HUES6 (cell line): ENCODE data around the gene SIL1.

Source experiments
- H3K27ac ChIP-seq: 2 replicates; pipeline ENCODE4 v1.7.0; 2013; ENCODE audit warnings: low read depth, mild to moderate bottlenecking, low read length, inconsistent platforms
- H3K27me3 ChIP-seq: 2 replicates; pipeline ENCODE4 v1.6.1; 2013; ENCODE audit warnings: low read length; ENCODE audit not compliant: control insufficient read depth, insufficient read depth
- H3K36me3 ChIP-seq: 2 replicates; pipeline ENCODE4 v1.6.1; 2013; ENCODE audit warnings: low read length; ENCODE audit not compliant: control insufficient read depth, insufficient read depth
- H3K4me1 ChIP-seq: 2 replicates; pipeline ENCODE4 v1.6.1; 2013; ENCODE audit warnings: low read length; ENCODE audit not compliant: control insufficient read depth, insufficient read depth
- H3K4me3 ChIP-seq: 2 replicates; pipeline ENCODE4 v1.5.1; 2013; ENCODE audit warnings: low read depth, low read length
- H3K9ac ChIP-seq: one replicate; pipeline ENCODE4 v1.6.1; 2013; ENCODE audit warnings: mild to moderate bottlenecking, low read length
- H3K9me3 ChIP-seq: 2 replicates; pipeline ENCODE4 v1.6.1; 2013; ENCODE audit warnings: low read depth, low read length; ENCODE audit not compliant: control insufficient read depth, insufficient read depth

Gene SIL1

DNA sequence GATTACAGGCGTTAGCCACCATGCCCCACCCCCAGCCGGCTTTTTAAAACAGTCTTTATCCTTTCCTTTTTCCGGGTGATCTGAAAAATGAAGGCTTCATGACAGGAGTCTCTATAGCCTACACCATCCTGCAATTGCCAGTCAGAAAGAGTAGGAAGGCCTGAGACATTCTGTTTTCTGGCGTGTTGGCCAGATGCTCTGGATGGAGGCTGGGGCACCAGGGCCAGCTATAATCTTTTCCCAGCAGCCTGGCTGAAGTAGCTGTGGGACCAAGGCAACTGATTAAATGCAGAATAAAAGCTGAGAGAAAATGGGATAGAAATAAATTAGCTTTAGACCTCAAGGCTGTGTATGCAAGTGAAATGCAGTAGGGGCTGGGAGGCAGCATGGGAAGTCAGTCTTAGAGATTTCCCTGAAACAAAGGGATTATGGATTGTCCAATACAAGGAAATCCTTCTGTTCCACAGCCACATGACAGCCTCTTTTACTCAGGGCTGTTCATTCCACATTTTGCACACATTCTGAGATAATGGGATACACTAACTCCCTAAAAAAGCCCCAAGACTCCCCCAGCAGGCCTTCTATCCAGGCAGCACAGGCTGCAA, 207.1 kb downstream of the SIL1 start:
- H3K27me3 ChIP-seq: no peaks in the 10 kb centered on the region
- peaks cover 2% of the 10 kb centered on the region; the same call in 1 of the 2 replicates for H3K9me3 ChIP-seq
- H3K9ac ChIP-seq: no peak overlapping the region
- no peak overlapping the region for H3K27ac ChIP-seq
- no peaks in the 10 kb centered on the region for H3K36me3 ChIP-seq
- no peaks in the 10 kb centered on the region for H3K4me1 ChIP-seq
- no peak overlapping the region for H3K4me3 ChIP-seq

GRCh38 chr5:138989720-138990119, 208.4 kb downstream of the SIL1 start:
- Histone ChIP-seq H3K4me3 (no peak overlapping the region), H3K27ac (no peak overlapping the region), H3K4me1 (no peaks in the 10 kb centered on the region), H3K27me3 (no peaks in the 10 kb centered on the region), H3K36me3 (no peaks in the 10 kb centered on the region), H3K9ac (no peak overlapping the region), H3K9me3 (no peaks in the 10 kb centered on the region)

- no peaks in the 10 kb centered on the region for H3K36me3 ChIP-seq
- H3K27ac ChIP-seq: no peak overlapping the region
- no peak overlapping the region for H3K9ac ChIP-seq
- no peaks in the 10 kb centered on the region for H3K4me1 ChIP-seq
- H3K9me3 ChIP-seq: no peaks in the 10 kb centered on the region
- no peaks in the 10 kb centered on the region for H3K27me3 ChIP-seq
- no peak overlapping the region for H3K4me3 ChIP-seq
Observed at GRCh38 chr5:138986186-138986800, 211.9 kb downstream of the SIL1 start.

DNA sequence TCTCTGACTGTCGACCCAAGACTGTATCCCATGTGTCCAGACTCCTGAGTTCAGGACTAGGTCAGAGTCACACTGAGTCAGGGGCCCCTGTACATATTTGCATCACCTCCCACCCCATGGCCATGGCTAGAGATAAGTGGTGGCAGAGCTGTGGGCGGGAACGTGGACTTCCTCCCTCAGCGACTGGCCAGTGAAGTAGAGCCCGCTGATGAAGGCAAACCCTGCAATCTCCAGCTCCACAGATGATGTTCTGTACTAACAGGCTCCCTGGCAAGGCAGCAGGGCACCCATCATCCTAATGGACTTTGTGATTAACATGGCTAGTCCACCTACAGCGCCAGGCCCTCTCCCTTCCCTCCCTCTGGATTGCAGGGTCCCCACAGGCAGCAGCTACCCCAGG, 212.5 kb downstream of the SIL1 start:
- no peaks in the 10 kb centered on the region for H3K4me1 ChIP-seq
- no peaks in the 10 kb centered on the region for H3K27me3 ChIP-seq
- H3K9me3 ChIP-seq: no peaks in the 10 kb centered on the region
- H3K4me3 ChIP-seq: no peak overlapping the region
- no peaks in the 10 kb centered on the region for H3K36me3 ChIP-seq
- no peak overlapping the region for H3K27ac ChIP-seq
- no peak overlapping the region for H3K9ac ChIP-seq

- no peaks in the 10 kb centered on the region for H3K4me1 ChIP-seq
- H3K9ac ChIP-seq: no peak overlapping the region
- H3K9me3 ChIP-seq: no peaks in the 10 kb centered on the region
- H3K27ac ChIP-seq: no peak overlapping the region
- H3K4me3 ChIP-seq: no peak overlapping the region
- no peaks in the 10 kb centered on the region for H3K36me3 ChIP-seq
- no peaks in the 10 kb centered on the region for H3K27me3 ChIP-seq
Observed at GRCh38 chr5:138985256-138985655, 212.9 kb downstream of the SIL1 start.

DNA sequence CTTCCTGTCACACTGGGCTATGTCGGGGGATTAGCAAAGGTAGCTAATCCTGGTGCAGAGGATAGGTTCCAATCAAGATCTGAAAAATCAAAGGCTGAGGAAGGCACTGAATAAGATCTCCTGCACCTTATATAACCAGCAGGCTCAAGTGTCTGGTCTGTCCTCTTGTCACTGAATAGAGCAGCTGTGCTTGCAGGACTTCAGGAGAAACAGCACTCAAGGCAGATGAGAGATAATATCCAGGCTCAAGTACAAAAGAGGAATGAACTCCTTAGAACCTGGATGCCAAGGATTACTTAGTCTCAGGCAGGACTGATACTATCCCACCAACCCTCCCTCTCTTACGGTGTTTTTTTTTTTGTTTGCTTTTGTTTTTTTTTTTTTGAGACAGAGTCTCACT, 214.2 kb downstream of the SIL1 start:
- Histone ChIP-seq H3K4me1 (no peaks in the 10 kb centered on the region), H3K27ac (no peak overlapping the region), H3K9me3 (no peaks in the 10 kb centered on the region), H3K9ac (no peak overlapping the region), H3K36me3 (no peaks in the 10 kb centered on the region), H3K4me3 (no peak overlapping the region), H3K27me3 (no peaks in the 10 kb centered on the region)

DNA sequence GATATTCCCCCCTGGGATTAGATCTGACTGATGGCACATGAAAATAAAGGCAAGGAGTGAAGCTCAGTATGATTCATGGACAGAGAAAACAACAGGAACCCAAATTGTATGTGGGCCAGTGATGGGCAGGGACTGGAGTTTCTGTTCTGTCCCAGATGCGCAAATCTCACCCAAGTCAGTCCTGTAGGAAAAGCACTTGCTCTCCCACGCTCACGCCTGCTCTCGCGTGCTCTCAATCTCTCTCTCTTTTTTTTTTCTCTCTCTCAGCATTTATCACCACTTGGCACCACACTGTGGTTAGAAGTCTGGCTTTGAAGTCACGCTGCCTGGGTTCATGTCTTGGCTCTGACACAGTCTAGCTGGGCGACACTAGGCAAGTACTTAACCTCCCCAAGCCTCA, 216.6 kb downstream of the SIL1 start:
- H3K36me3 ChIP-seq: no peaks in the 10 kb centered on the region
- H3K9ac ChIP-seq: no peak overlapping the region
- H3K9me3 ChIP-seq: no peaks in the 10 kb centered on the region
- no peaks in the 10 kb centered on the region for H3K27me3 ChIP-seq
- peaks cover 6% of the 10 kb centered on the region for H3K4me1 ChIP-seq
- no peak overlapping the region for H3K27ac ChIP-seq
- H3K4me3 ChIP-seq: no peak overlapping the region

DNA sequence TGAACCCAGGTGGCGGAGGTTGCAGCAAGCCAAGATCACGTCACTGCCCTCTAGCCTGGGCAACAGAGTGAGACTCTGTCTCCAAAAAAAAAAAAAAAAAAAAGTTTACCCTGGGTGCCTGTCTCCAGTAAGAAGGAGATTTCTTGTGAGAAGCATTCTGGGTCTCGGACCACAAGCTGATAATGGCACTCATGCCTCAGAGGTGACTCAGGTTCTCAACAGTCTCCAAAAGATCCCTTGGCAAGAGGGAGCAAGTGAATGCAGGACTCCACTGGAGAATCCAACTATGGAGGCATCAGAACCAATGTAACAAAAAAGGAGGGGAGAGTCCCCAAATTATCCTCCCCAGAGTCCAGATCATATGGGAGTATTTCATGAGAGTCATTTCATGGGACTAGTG, 217.0 kb downstream of the SIL1 start:
- no peaks in the 10 kb centered on the region for H3K36me3 ChIP-seq
- H3K9ac ChIP-seq: no peak overlapping the region
- no peaks in the 10 kb centered on the region for H3K27me3 ChIP-seq
- H3K27ac ChIP-seq: no peak overlapping the region
- H3K4me1 ChIP-seq: peaks cover 6% of the 10 kb centered on the region
- no peak overlapping the region for H3K4me3 ChIP-seq
- H3K9me3 ChIP-seq: no peaks in the 10 kb centered on the region

- Histone ChIP-seq H3K27ac (no peak overlapping the region), H3K9me3 (no peaks in the 10 kb centered on the region), H3K9ac (no peak overlapping the region), H3K27me3 (no peaks in the 10 kb centered on the region), H3K36me3 (no peaks in the 10 kb centered on the region), H3K4me1 (peaks cover 6% of the 10 kb centered on the region), H3K4me3 (no peak overlapping the region)
Observed at GRCh38 chr5:138980441-138980840, 217.7 kb downstream of the SIL1 start.

DNA sequence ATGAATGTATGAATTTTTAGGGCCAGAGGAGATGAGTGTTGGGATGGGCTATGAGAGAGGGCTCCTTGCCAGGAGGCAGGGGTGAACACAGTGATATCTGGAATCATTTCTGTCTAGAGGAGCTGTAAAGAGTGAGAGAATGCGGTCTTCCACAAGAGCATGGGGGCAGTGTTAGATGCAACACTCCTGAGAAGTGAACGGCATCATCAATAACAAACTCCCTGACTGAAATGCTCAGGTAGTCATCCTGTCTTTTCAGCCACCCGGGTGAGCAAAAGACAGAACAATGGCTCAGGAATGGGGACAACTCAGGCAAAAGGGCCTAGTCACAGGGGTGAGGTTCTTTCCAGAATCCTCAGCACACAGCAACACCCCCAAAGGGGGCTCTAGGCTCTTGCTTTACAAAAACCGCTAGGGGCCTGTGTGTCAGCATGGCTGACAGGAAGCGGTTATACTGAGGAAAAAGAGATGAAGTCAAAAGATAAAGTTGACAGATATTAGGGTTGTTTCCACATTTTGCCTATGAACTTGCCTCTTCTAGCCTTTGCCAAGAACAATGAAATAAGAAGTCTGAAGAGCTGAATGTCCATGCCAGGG, 218.4 kb downstream of the SIL1 start:
- no peak overlapping the region for H3K27ac ChIP-seq
- no peaks in the 10 kb centered on the region for H3K36me3 ChIP-seq
- H3K27me3 ChIP-seq: no peaks in the 10 kb centered on the region
- H3K9ac ChIP-seq: no peak overlapping the region
- H3K4me1 ChIP-seq: peaks cover 6% of the 10 kb centered on the region
- no peak overlapping the region for H3K4me3 ChIP-seq
- H3K9me3 ChIP-seq: no peaks in the 10 kb centered on the region

DNA sequence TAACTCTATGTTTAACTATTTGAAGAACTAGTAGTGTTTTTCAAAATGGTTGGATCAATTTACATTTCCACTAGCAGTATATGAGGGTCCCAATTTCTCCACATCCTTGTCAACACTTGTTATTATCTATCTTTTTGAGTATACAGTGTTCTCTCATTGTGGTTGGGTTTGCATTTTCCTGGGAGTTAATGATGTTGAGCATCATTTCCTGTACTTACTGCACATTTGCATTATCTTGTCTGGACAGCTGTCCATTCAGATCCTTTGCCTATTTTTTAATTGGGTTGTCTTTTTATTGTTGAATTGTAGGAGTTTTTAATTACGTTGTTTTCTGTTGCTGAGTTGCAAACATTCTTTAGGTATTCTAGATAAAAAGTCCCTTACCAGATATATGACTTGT, 219.6 kb downstream of the SIL1 start:
- H3K9me3 ChIP-seq: no peaks in the 10 kb centered on the region
- H3K4me3 ChIP-seq: no peak overlapping the region
- no peaks in the 10 kb centered on the region for H3K36me3 ChIP-seq
- H3K27me3 ChIP-seq: no peaks in the 10 kb centered on the region
- peaks cover 11% of the 10 kb centered on the region for H3K4me1 ChIP-seq
- no peak overlapping the region for H3K9ac ChIP-seq
- no peak overlapping the region for H3K27ac ChIP-seq
